OCI-LY7 (cell line): ENCODE results near the gene CCT6B. TPM values are rescaled to one million over a fixed set of nuclear protein-coding genes. Genes with fewer than 3 reads are reported as not detected.

Experiments used
- BruUV-seq: library from RNA; stranded (reverse); fragments of 400-500 nt; replicated peaks from 2 replicates; lab custom pipeline; 2021; lab: Mats Ljungman, UMichigan
- CTCF ChIA-PET: fragments of 300-600 bp; sonication (Branson Sonifier 250); formaldehyde crosslinking; loops from one replicate; lab custom pipeline; 2022; ENCODE audit warnings: antibody characterized with exemption; ENCODE audit not compliant: unreplicated experiment; lab: Charles Lee
- POLR2A ChIA-PET: fragments of 300-600 bp; sonication (Branson Sonifier 250); formaldehyde crosslinking; loops from one replicate; lab custom pipeline; 2022; ENCODE audit warnings: antibody characterized with exemption; lab: Charles Lee
- DNase-seq: peaks from one replicate; pipeline ENCODE4 v3.0.0-alpha.2; 2015; ENCODE audit warnings: low spot score
- H2AFZ ChIP-seq: fragments of 200-600 bp; sonication (generic), shearing (Covaris generic); 2 replicates; pipeline ENCODE4 v1.6.1; 2014; ENCODE audit warnings: mild to moderate bottlenecking, antibody characterized with exemption, low read length, moderate library complexity
- H3K27ac ChIP-seq: fragments of 200-600 bp; sonication (generic); 2 replicates; pipeline ENCODE4 v1.5.1; 2014; ENCODE audit warnings: mixed run types, low read depth, mild to moderate bottlenecking, moderate library complexity, low read length, inconsistent platforms; ENCODE audit not compliant: poor library complexity, severe bottlenecking
- H3K36me3 ChIP-seq: fragments of 200-600 bp; sonication (generic); 2 replicates; pipeline ENCODE4 v1.6.1; 2014; ENCODE audit warnings: mild to moderate bottlenecking, antibody characterized with exemption, low read length, moderate library complexity, mixed read lengths; ENCODE audit not compliant: insufficient read depth
- H3K4me1 ChIP-seq: fragments of 200-600 bp; sonication (generic); 2 replicates; pipeline ENCODE4 v1.5.1; 2014; ENCODE audit warnings: mild to moderate bottlenecking, low read length; ENCODE audit not compliant: insufficient read depth, poor library complexity, severe bottlenecking
- H3K4me2 ChIP-seq: fragments of 200-600 bp; sonication (generic); 2 replicates; pipeline ENCODE4 v1.6.1; 2014; ENCODE audit warnings: mild to moderate bottlenecking, low read length
- H3K4me3 ChIP-seq: fragments of 200-600 bp; sonication (generic); 2 replicates; pipeline ENCODE4 v1.5.1; 2014; ENCODE audit warnings: mild to moderate bottlenecking, low read depth, low read length; ENCODE audit not compliant: poor library complexity, severe bottlenecking
- H3K79me2 ChIP-seq: fragments of 200-600 bp; sonication (generic); 2 replicates; pipeline ENCODE4 v1.6.1; 2016; ENCODE audit warnings: low read depth, mild to moderate bottlenecking, low read length, moderate library complexity, mixed read lengths; ENCODE audit not compliant: insufficient read depth
- H3K9me2 ChIP-seq: fragments of 200-600 bp; sonication (generic); 2 replicates; pipeline ENCODE4 v1.6.1; 2016; ENCODE audit warnings: mild to moderate bottlenecking, low read length, mixed read lengths; ENCODE audit not compliant: insufficient read depth
- H3K9me3 ChIP-seq: fragments of 200-600 bp; sonication (generic); 2 replicates; pipeline ENCODE4 v1.6.1; 2014; ENCODE audit warnings: mild to moderate bottlenecking, mixed run types, low read length, mixed read lengths
- H4K20me1 ChIP-seq: fragments of 200-600 bp; sonication (generic); 2 replicates; pipeline ENCODE4 v1.6.1; 2014; ENCODE audit warnings: mild to moderate bottlenecking, antibody characterized with exemption, low read length, moderate library complexity, mixed read lengths; ENCODE audit not compliant: insufficient read depth
- CTCF ChIP-seq: fragments of 200-600 bp; sonication (generic); conservative IDR thresholded peaks from 2 replicates; pipeline ENCODE4 v1.5.1; 2014; ENCODE audit warnings: mild to moderate bottlenecking, antibody characterized with exemption, low read length, moderate library complexity, mixed read lengths
- EZH2phosphoT487 ChIP-seq: fragments of 200-600 bp; sonication (generic); IDR thresholded peaks from 2 replicates; pipeline ENCODE4 v1.6.1; 2018; ENCODE audit warnings: low read depth, borderline replicate concordance, mild to moderate bottlenecking, mixed run types, antibody characterized with exemption, low read length, moderate library complexity, mixed read lengths
- intact Hi-C: fragments of 100-400 bp; cut with micrococcal nuclease; formaldehyde crosslinking; loops from one replicate; pipeline ENCODE4 v1.10.0; 2022; ENCODE audit not compliant: unreplicated experiment
- total RNA-seq, 2 experiments: library from RNA; depleted of rRNA in 1 of 2; stranded (reverse); fragments of >200 nt in 1 of 2; shearing (Covaris generic) in 1 of 2; gene quantifications; 2 replicates each; pipeline ENCODE4 v1.2.3, GENCODE V29; 2014 to 2022

CCT6B gene
- total RNA-seq, 2 experiments from 2014 or later: 1.9 to 2.6 TPM

- no peaks in the 10 kb centered on the region for H3K79me2 ChIP-seq
- no peaks in the 10 kb centered on the region for H3K36me3 ChIP-seq
- no peak overlapping the region for H3K4me3 ChIP-seq
- TF ChIP-seq EZH2phosphoT487: no peak
- no peak for TF ChIP-seq CTCF
- H3K9me2 ChIP-seq: no peaks in the 10 kb centered on the region
- no peak overlapping the region for H2AFZ ChIP-seq
- ChIA-PET POLR2A (no interaction called here), CTCF (no interaction called here)
- no peaks in the 10 kb centered on the region for H4K20me1 ChIP-seq
- no peak overlapping the region for H3K4me2 ChIP-seq
- H3K27ac ChIP-seq: no peak overlapping the region
- DNase-seq: no peak
- no peaks in the 10 kb centered on the region for H3K9me3 ChIP-seq
- no peaks in the 10 kb centered on the region for H3K4me1 ChIP-seq
- intact Hi-C loops: no loop called here
- BruUV-seq: no TSS peak
Measured at GRCh38 chr17:34902831-34903547, 58.3 kb downstream of the CCT6B start.

GRCh38 chr17:34899643-34900291, 61.5 kb downstream of the CCT6B start:
- Histone ChIP-seq H3K27ac (no peak overlapping the region), H3K4me2 (no peak overlapping the region), H3K9me2 (no peaks in the 10 kb centered on the region), H3K4me1 (no peaks in the 10 kb centered on the region), H3K4me3 (no peak overlapping the region), H3K9me3 (no peaks in the 10 kb centered on the region), H3K79me2 (no peaks in the 10 kb centered on the region), H2AFZ (no peak overlapping the region), H4K20me1 (no peaks in the 10 kb centered on the region), H3K36me3 (no peaks in the 10 kb centered on the region)
- no peak for TF ChIP-seq EZH2phosphoT487
- TF ChIP-seq CTCF: no peak
- CTCF ChIA-PET: no interaction called here
- POLR2A ChIA-PET: no interaction called here
- intact Hi-C loops: loop anchor here (10.0 kb wide), 1 partner anchor 475 kb away; no protein-coding TSS in a partner anchor
- no TSS peak for BruUV-seq
- no peak for DNase-seq

GRCh38 chr17:34895383-34895782, 65.9 kb downstream of the CCT6B start:
- Histone ChIP-seq H3K9me2 (no peaks in the 10 kb centered on the region), H3K36me3 (no peaks in the 10 kb centered on the region), H3K9me3 (no peaks in the 10 kb centered on the region), H2AFZ (no peak overlapping the region), H3K4me1 (no peaks in the 10 kb centered on the region), H4K20me1 (no peaks in the 10 kb centered on the region), H3K4me2 (no peak overlapping the region), H3K27ac (no peak overlapping the region), H3K4me3 (no peak overlapping the region), H3K79me2 (no peaks in the 10 kb centered on the region)
- ChIA-PET POLR2A (interaction anchor here (0.5 kb wide), 1 partner anchor 46 kb away, joined by 3 read pairs; no protein-coding TSS in a partner anchor), CTCF (no interaction called here)
- no TSS peak for BruUV-seq
- intact Hi-C loops: loop anchor here (10.0 kb wide), 1 partner anchor 471 kb away; no protein-coding TSS in a partner anchor
- TF ChIP-seq EZH2phosphoT487 (no peak), CTCF (no peak)
- no peak for DNase-seq
